ENCODE measurements around the gene ATG7.

DNA sequence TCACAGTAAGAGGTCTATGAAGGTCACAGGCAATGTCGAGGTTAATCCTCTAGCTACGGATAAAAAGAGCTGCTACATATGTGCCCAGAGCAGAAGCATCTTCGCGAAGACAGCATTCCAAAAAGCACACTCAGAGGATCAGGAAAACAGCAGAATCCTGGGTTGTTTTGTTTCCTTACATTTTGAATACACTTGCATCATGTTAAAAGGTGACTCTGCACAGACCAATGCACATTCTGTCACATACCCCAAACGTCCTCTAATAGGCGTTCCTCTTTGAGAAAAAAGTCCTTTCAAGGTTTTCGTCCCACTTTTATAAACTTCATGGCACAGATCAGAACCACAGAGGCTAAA lies 318.8 kb downstream of the ATG7 start:
- TF ChIP-seq, protein P1, sequence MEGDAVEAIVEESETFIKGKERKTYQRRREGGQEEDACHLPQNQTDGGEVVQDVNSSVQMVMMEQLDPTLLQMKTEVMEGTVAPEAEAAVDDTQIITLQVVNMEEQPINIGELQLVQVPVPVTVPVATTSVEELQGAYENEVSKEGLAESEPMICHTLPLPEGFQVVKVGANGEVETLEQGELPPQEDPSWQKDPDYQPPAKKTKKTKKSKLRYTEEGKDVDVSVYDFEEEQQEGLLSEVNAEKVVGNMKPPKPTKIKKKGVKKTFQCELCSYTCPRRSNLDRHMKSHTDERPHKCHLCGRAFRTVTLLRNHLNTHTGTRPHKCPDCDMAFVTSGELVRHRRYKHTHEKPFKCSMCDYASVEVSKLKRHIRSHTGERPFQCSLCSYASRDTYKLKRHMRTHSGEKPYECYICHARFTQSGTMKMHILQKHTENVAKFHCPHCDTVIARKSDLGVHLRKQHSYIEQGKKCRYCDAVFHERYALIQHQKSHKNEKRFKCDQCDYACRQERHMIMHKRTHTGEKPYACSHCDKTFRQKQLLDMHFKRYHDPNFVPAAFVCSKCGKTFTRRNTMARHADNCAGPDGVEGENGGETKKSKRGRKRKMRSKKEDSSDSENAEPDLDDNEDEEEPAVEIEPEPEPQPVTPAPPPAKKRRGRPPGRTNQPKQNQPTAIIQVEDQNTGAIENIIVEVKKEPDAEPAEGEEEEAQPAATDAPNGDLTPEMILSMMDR (IDR thresholded peaks at IDR 0.05), result no peak
- TF ChIP-seq POLR2A (IDR thresholded peaks at IDR 0.05), result no peak

All from heart left ventricle (tissue), 13 donors.